Left lung (tissue), 10 donors: ENCODE data around the gene NOXA1. TPM values are rescaled to one million over a fixed set of nuclear protein-coding genes. Genes with fewer than 3 reads are reported as not detected.
A peak's percentile ranks its signal among the peaks of the same experiment; 100 is the strongest.

Source experiments
- ATAC-seq: fragments of 200-7000 bp; cut with Tn5 transposase; one replicate; pipeline ENCODE4 v1.9.1; 2020; ENCODE audit warnings: moderate library complexity
- DNase-seq, 4 donors: peaks; one replicate each; pipeline ENCODE4 v3.0.0-alpha.2; 2013 to 2020
- H3K27ac ChIP-seq, 2 donors: fragments of 200-600 bp; sonication (generic) in 1 of 2; one replicate each; pipeline versions ENCODE4 v1.5.0 to v1.8.0; 2020 to 2021
- H3K27me3 ChIP-seq, 2 donors: fragments of 200-600 bp; sonication (generic) in 1 of 2; one replicate each; pipeline versions ENCODE4 v1.5.0 to v1.8.0; 2020 to 2021
- H3K36me3 ChIP-seq, 2 donors: fragments of 200-600 bp; sonication (generic) in 1 of 2; one replicate each; pipeline versions ENCODE4 v1.5.0 to v1.8.0; 2020 to 2021
- H3K4me1 ChIP-seq, 2 donors: fragments of 200-600 bp; one replicate each; pipeline ENCODE4 v1.8.0; 2021
- H3K4me3 ChIP-seq, 2 donors: fragments of 200-600 bp; sonication (generic) in 1 of 2; one replicate each; pipeline versions ENCODE4 v1.5.0 to v1.8.0; 2020 to 2021; ENCODE audit warnings: mild to moderate bottlenecking in 1 of 2
- H3K9me3 ChIP-seq, 2 donors: fragments of 200-600 bp; sonication (generic) in 1 of 2; one replicate each; pipeline versions ENCODE4 v1.5.0 to v1.8.0; 2020 to 2021
- intact Hi-C, 2 donors: fragments of 100-400 bp; cut with DNase I; formaldehyde crosslinking; loops; one replicate each; pipeline versions ENCODE4 v1.11.2 to v1.14.2; 2022
- polyA plus RNA-seq, 6 donors: library from polyadenylated mRNA; unstranded; fragments of 120-200 nt; gene quantifications; one replicate each; pipeline ENCODE4 v1.2.1, GENCODE V29; 2013; ENCODE audit not compliant: insufficient read length in 6 of 6
- total RNA-seq, 2 donors: library from RNA; stranded (reverse); fragmentation: NEBNext Ultra II Directional; extraction: Animal tissue kit (Norgen Biotek cat#: 25700); gene quantifications; one replicate each; pipeline ENCODE4 v1.2.1, GENCODE V29; 2021
- TF ChIP-seq, protein P1 (sequence below), 2 donors: fragments of 200-600 bp; sonication (generic) in 1 of 2; IDR thresholded peaks; one replicate each; pipeline versions ENCODE4 v1.5.0 to v1.8.0; 2021; ENCODE audit warnings: antibody characterized with exemption in 2 of 2
- donor health status: DM: no; HTN: yes; CAD: no.
- donor health status: DM: no; HTN: no; CAD: no.

NOXA1 gene
- total and polyA plus RNA-seq, 8 donors = 4.5 to 8.7 (median 6.9) TPM

DNA sequence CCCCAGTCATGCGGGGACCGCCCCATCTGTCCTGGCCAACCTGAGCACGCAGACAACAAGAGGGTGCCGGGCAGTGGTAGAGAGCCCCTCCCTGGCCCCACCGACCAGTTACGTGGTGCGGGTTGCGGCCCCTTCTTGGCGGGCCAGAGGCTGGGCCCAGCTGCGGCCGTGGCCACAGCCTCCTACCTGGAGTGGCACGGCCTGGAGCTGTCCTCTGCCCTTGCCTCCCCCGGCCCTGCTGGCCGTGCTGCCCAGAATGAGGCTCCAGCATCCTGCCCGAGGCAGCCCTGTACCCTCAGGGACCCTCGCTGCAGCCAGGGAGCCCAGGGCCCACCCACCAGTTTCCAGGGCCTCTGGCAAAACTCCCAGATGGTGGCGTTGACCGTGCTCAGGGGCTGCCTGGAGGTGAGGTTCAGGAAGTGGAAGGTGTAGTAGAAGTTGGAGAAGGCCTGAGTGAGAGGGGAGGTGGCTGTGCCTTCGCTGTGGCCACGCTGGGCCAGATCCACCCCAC lies 12.2 kb downstream of the NOXA1 start:
- peaks cover 0 to 5% of the 10 kb centered on the region in 2 donors for H3K4me1 ChIP-seq
- ATAC-seq = no peak
- TF ChIP-seq, protein P1, sequence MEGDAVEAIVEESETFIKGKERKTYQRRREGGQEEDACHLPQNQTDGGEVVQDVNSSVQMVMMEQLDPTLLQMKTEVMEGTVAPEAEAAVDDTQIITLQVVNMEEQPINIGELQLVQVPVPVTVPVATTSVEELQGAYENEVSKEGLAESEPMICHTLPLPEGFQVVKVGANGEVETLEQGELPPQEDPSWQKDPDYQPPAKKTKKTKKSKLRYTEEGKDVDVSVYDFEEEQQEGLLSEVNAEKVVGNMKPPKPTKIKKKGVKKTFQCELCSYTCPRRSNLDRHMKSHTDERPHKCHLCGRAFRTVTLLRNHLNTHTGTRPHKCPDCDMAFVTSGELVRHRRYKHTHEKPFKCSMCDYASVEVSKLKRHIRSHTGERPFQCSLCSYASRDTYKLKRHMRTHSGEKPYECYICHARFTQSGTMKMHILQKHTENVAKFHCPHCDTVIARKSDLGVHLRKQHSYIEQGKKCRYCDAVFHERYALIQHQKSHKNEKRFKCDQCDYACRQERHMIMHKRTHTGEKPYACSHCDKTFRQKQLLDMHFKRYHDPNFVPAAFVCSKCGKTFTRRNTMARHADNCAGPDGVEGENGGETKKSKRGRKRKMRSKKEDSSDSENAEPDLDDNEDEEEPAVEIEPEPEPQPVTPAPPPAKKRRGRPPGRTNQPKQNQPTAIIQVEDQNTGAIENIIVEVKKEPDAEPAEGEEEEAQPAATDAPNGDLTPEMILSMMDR (IDR thresholded peaks at IDR 0.05) = no peak
- H3K4me3 ChIP-seq = no peak overlapping the region
- intact Hi-C loops = no loop called here
- peak in 1 of 4 donors; percentile 66 for DNase-seq
- no peak overlapping the region for H3K27ac ChIP-seq
- H3K36me3 ChIP-seq = no peaks in the 10 kb centered on the region
- no peaks in the 10 kb centered on the region for H3K9me3 ChIP-seq
- peaks cover 0 to 12% of the 10 kb centered on the region in 2 donors for H3K27me3 ChIP-seq

DNA sequence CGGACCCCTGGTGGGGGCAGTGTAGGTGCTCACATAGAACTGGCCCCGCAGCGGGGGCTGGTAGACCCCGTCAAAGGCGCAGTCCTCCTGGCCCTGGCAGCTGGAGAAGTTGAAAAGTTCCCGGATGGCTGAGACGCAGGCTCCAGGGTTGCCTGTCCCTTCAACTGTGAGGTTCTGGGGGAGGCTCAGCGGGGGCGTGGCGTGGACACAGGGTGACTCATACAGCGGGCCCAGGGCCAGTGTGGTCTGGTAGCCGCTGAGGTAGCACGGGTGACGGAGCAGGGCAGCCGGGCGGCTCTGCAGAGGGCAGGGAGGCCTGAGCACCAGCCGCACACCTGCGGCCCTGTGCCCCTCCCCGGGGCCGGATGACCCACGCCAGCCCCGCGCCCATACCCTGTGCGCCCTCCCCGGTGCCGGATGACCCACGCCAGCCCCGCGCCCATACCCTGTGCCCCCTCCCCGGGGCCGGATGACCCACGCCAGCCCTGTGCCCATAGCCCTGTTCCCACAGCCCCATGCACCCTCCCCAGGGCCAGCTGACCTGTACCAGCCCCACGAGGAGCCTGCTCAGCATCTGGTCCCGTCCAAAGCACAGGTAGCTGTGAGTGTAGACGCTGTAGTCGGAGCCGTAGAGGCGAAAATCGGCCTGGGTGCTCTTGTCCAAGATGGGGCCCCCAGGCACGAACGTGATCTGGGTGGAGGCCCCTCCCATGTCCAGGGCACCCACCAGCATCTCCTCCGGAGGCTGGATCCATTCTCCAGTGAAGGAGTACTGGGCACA lies 13.0 kb downstream of the NOXA1 start:
- H3K27me3 ChIP-seq = peaks cover 0 to 14% of the 10 kb centered on the region in 2 donors
- DNase-seq = peak in 2 of 4 donors; percentile 77 to 91
- intact Hi-C loops = no loop called here
- peaks cover under 1 to 5% of the 10 kb centered on the region in 2 donors for H3K4me1 ChIP-seq
- peak; percentile 96 for ATAC-seq
- no peak overlapping the region for H3K4me3 ChIP-seq
- TF ChIP-seq, protein P1 (IDR thresholded peaks at IDR 0.05) = no peak
- no peaks in the 10 kb centered on the region for H3K9me3 ChIP-seq
- no peaks in the 10 kb centered on the region for H3K36me3 ChIP-seq
- H3K27ac ChIP-seq = no peak overlapping the region

DNA sequence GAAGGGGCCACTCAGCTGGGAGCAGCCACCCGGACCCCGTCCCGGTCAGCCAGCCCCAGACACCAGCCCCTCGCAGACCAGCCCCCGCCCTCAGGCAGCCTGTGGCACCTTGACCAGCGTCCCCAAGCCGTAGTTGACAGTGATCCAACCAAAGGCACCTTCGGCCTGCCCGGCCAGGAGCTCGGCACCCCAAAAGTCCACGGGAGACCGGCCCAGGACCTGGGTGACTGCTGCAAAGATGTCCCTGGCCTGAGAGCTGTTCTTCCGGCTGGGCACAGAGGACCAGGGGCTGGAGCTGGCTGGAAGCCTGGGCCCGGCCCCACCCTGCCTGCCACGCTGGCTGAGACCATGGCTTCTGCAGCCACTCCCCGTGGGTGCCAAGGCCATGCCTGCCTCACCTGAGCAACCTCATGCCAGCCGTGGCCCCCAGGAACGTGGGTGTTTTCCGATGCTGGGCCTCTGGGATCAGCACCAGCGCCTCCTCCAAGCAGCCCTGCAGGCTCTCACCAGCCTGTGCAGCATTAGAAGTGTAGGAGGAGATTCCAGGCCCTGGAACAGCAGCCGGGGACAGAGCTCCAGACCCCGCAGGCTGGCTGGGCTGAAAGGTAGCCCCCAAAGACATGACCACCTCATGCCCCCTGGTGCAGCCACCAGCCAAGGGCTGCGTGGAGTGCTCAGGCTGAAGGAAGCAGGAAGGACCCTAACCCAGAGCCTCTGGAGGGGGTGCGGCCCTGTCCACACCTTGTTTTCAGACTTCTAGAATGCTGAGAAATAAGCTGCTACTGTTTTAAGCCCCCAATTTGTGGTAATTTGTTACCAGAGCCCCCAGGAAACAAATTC lies 13.8 kb downstream of the NOXA1 start:
- Histone ChIP-seq H3K27me3 (peaks cover 0 to 22% of the 10 kb centered on the region in 2 donors), H3K27ac (no peak overlapping the region), H3K36me3 (no peaks in the 10 kb centered on the region), H3K9me3 (no peaks in the 10 kb centered on the region), H3K4me1 (peaks cover 5 to 10% of the 10 kb centered on the region in 2 donors), H3K4me3 (no peak overlapping the region)
- DNase-seq (peak in 1 of 4 donors; percentile 71), ATAC-seq (no peak)
- intact Hi-C loops = no loop called here
- TF ChIP-seq, protein P1 (IDR thresholded peaks at IDR 0.05) = no peak

DNA sequence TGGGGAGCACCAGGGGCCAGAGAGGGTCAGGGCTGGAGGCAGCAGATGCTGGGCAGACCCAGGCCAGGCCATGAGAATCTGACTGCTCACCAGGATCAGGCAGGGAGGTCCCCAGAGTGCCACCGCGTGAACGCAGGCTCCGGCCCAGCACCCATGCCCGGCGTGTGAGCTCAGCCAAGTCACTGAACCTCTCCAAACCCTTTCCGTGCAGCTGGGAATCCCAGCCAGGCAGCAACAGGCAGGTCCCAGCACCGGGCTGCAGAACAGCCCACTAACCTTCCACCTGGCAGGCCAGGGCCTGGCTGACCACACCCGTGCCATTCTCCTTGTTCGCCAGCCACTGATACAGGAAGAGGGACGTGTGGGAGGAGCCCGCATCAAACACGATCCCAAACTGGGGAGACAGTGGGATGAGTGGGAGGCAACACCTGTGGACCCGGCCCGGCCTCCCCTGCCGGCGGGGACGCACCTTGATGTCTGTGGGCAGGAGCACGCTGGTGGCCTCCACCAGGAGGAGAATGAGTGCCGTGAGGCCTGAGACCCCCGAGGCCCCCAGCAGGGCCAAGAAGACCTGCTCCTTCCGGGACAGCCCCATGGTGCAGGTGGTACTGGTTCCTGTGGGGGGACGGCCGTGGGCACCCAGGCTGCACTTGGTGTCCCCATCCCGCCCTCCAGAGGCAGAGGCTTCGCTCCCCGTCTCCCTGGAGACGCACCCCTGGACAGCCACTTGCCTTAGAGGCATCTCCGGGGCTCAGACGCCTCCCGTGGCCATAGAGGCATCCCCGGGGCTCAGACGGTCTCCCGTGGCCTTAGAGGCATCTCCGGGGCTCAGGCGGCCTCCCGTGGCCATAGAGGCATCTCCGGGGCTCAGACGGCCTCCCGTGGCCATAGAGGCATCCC lies 14.7 kb downstream of the NOXA1 start:
- DNase-seq = peak in 2 of 4 donors; percentile 27 to 72
- intact Hi-C loops = no loop called here
- no peak overlapping the region for H3K4me3 ChIP-seq
- H3K4me1 ChIP-seq = peaks cover 5 to 10% of the 10 kb centered on the region in 2 donors
- TF ChIP-seq, protein P1 (IDR thresholded peaks at IDR 0.05) = no peak
- no peaks in the 10 kb centered on the region for H3K9me3 ChIP-seq
- H3K36me3 ChIP-seq = no peaks in the 10 kb centered on the region
- peaks cover 4 to 32% of the 10 kb centered on the region in 2 donors for H3K27me3 ChIP-seq
- H3K27ac ChIP-seq = no peak overlapping the region
- ATAC-seq = no peak
